ENCODE data around the gene PRKCA. TPM values are rescaled to one million over a fixed set of nuclear protein-coding genes. Genes with fewer than 3 reads are reported as not detected.

The PRKCA gene
- total and polyA plus RNA-seq, 9 of the 15 experiments (the other 6 are each of a cell fraction or from before 2014, with no cell fraction given): 3.2 to 33.0 (median 17.8) TPM

DNA sequence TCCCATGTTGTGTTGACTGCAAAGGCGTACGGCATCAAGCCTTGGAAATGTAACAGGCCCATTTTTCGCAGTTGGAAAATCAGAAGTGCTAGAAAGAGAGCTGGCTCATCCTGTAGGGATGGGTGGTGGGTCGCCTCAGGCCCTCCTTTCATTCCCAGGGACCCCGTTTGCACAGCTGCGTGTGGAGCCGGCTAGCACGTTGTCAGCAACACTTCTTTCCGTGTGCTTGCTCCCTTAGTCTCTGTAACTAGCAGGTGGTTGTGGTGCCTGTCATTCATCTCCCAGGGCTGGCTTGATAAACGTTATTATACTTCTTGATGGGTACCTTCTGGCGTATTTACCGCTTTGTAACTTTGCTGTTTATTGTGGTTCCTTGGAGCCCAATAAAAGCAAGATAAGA lies 293.5 kb downstream of the PRKCA start:
- ChIA-PET POLR2A (no interaction called here), CTCF (ENCODE audit: low intra/inter-chr PET ratio) (no interaction called here)
- DNase-seq (ENCODE audit: extremely low read depth in 1 of 4, low spot score in 3 of 4): no peak
- in situ Hi-C loops (cut with MboI): no loop called here
- Histone ChIP-seq H3K4me1 (replicated peaks in 1 of 2; ENCODE audit: control insufficient read depth in 2 of 2, insufficient read depth in 2 of 2, low read length in 2 of 2) (no peaks in the 10 kb centered on the region), H3K36me3 (ENCODE audit: control insufficient read depth, insufficient read depth, low read length) (no peaks in the 10 kb centered on the region), H2AFZ (ENCODE audit: low read depth, low read length) (no peak overlapping the region), H4K20me1 (replicated peaks; ENCODE audit: control insufficient read depth, insufficient read depth, low read length) (no peaks in the 10 kb centered on the region), H3K9ac (ENCODE audit: insufficient read depth in 1 of 2, low read depth in 2 of 2, low read length in 2 of 2) (no peak overlapping the region), H3K4me3 (no peak overlapping the region), H3K27ac (ENCODE audit: extremely low read depth, low read depth, low read length) (no peak overlapping the region), H3K9me3 (replicated peaks; ENCODE audit: control insufficient read depth, insufficient read depth, low read depth, low read length) (no peaks in the 10 kb centered on the region), H3K27me3 (ENCODE audit: control insufficient read depth in 2 of 2, insufficient read depth in 2 of 2, low read length in 2 of 2) (no peaks in the 10 kb centered on the region), H3K4me2 (ENCODE audit: insufficient read depth, low read length) (no peak overlapping the region), H3K79me2 (ENCODE audit: control insufficient read depth, insufficient read depth, low read length) (0 out of 3 replicates have a peak, but pooled peaks cover 3% of the 10 kb centered on the region), H3K9me1 (ENCODE audit: control insufficient read depth, insufficient read depth, low read length) (peaks cover 4% of the 10 kb centered on the region)
- ATAC-seq: no peak
- intact Hi-C loops (cut with micrococcal nuclease): no loop called here
- no TSS peak for BruUV-seq (replicated peaks)
- 85% methylated on average over 12 of the region's 12 CpGs for WGBS (ENCODE audit: insufficient coverage, low coverage, missing lambda C conversion rate)
- TF ChIP-seq EGR1 (conservative IDR thresholded peaks at IDR 0.05) (no peak), U2AF1 (optimal IDR thresholded peaks at IDR 0.05; ENCODE audit: low read depth, low read length) (no peak)
- TF ChIP-seq, protein P1, sequence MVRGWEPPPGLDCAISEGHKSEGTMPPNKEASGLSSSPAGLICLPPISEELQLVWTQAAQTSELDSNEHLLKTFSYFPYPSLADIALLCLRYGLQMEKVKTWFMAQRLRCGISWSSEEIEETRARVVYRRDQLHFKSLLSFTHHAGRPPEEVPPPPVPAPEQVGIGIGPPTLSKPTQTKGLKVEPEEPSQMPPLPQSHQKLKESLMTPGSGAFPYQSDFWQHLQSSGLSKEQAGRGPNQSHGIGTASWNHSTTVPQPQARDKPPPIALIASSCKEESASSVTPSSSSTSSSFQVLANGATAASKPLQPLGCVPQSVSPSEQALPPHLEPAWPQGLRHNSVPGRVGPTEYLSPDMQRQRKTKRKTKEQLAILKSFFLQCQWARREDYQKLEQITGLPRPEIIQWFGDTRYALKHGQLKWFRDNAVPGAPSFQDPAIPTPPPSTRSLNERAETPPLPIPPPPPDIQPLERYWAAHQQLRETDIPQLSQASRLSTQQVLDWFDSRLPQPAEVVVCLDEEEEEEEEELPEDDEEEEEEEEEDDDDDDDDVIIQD (CRISPR knock-in tag; IDR thresholded peaks at IDR 0.05): no peak
- no peak for FAIRE-seq

Data from K562 (cell line).